HG02763 (cell line): ENCODE results near the gene GNAL.
A peak's percentile ranks its signal among the peaks of the same experiment; 100 is the strongest.
"Not testable (repeated sequence)": the region's sequence is repeated elsewhere in the genome, so short reads cannot be mapped to it uniquely, and the experiment has no call there.

Source experiments
- ATAC-seq: cut with Tn5 transposase; IDR thresholded peaks from one replicate; pipeline ENCODE4 v1.9.1; 2021; ENCODE audit warnings: mild to moderate bottlenecking, moderate library complexity; ENCODE audit not compliant: unreplicated experiment

GNAL gene

GRCh38 chr18:11669271-11669947, 19.7 kb upstream of the GNAL start:
- no peak for ATAC-seq

DNA sequence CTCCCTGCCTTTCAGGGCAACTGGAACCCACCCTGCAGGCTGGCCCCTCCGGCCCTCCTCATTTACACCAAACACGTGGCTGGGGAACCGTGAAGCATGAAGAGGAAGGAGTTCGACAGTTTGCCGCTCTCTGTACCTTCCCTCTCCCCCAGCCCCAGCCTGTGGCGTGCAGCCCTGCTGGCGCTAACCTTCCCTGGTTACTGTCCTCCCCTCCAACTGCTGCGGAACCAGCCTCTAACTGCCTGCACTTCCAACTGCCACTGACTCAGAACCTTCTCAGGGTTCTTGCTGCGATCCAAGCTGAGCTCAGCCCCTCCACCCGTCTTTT, 19.2 kb upstream of the GNAL start:
- ATAC-seq = no peak

GRCh38 chr18:11671156-11671555, 17.9 kb upstream of the GNAL start:
- no peak for ATAC-seq

- no peak for ATAC-seq
These were observed 16.9 kb upstream of the GNAL start for GRCh38 chr18:11672198-11672597.

DNA sequence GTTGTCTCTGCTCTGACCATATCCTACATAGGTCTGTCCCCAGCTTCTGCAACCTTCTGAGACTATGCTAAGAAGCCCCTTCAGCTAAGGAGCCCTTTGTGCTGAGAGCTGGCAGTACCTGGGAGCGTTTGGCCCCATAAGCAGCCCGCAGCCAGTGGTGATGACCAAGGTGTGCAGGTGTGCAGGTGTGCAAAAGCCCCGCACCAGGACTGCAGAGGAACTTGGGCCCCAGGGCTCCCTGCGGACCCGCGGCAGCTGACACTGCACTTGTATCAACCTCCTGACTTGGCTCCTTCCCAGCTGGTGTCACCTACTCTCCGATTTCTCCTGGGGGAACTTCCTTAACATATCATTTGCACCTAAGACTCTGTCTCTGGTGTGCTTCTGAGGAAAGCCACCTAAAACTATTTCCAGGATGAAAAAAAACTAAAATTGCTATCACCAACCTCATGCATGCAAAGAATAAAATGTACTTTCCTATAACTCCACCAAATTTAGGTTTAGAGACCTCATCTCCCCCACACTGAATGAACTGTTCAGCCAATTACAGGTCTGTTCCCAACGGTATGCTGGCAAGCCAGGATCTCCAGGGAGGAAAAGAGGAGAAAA, 16.1 kb upstream of the GNAL start:
- ATAC-seq = no peak

DNA sequence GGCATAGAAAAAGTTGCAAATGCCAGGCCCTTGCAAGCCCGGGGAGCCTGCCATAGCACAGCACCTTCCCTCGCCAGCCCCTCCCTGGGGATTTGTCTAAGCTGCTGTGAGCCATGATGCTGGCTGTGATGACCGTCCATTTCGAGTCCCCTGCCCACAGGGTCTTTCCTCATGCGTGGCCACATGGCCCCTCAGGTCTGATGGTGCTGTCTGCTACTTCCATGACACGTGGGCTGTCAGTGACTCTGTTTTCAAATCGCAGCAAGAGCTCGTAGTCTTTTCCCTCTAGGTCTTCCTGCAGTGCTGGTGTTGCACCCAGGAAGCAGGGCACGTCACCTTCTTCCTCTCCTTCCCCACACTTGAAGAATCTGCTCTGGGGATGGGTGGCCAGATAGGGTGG, 15.5 kb upstream of the GNAL start:
- no peak for ATAC-seq

- ATAC-seq = no peak
These were observed 14.9 kb upstream of the GNAL start for GRCh38 chr18:11674119-11674518.

GRCh38 chr18:11676386-11676785, 12.7 kb upstream of the GNAL start:
- ATAC-seq = no peak

DNA sequence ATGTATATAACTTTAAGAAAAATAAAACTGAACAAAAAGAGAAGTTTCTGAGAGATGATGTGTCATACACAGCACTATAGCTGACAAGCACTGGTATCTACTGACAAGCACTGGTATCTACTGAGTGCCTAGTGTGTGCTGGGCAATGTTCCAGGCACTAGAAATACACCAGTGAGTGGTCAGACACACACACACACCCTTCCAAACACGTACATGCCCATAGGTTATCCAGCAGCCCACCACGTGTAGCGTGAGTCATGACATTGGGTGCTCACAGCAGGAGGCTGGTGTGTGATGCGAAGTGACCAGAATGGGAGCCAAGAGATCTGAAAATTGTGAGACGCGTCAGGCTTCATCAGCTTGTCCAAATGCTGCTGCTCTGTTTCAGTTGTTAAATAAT, 12.2 kb upstream of the GNAL start:
- ATAC-seq = no peak

DNA sequence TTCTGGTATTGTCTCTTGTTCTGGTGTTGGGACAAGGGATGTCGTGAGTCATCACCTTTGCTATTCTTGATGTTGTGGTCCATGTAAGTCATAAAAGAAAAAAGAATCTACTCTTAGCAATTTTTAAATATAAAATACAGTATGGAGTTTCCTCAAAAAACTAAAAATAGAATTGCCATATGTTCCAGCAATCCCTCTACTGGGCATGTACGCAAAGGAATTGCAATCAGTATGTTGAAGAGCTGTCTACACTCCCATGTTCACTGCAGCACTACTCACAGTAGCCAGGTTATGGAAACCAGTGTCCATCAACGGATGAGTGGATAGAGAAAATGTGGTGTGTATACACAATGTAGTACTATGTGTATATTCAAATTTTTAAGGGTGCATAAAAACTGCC, 10.9 kb upstream of the GNAL start:
- no peak for ATAC-seq

- ATAC-seq = peak; percentile 34
These were observed 853 bp downstream of the GNAL start for GRCh38 chr18:11689669-11690565.

DNA sequence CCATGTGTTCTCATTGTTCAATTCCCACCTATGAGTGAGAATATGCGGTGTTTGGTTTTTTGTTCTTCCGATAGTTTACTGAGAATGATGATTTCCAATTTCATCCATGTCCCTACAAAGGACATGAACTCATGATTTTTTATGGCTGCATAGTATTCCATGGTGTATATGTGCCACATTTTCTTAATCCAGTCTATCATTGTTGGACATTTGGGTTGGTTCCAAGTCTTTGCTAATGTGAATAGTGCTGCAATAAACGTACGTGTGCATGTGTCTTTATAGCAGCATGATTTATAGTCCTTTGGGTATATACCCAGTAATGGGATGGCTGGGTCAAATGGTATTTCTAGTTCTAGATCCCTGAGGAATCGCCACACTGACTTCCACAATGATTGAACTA, 1.6 kb downstream of the GNAL start:
- not testable (repeated sequence) for ATAC-seq

GRCh38 chr18:11695736-11696135, 6.7 kb downstream of the GNAL start:
- ATAC-seq = no peak

- ATAC-seq = no peak
These were observed 7.4 kb downstream of the GNAL start for GRCh38 chr18:11696451-11696850.

DNA sequence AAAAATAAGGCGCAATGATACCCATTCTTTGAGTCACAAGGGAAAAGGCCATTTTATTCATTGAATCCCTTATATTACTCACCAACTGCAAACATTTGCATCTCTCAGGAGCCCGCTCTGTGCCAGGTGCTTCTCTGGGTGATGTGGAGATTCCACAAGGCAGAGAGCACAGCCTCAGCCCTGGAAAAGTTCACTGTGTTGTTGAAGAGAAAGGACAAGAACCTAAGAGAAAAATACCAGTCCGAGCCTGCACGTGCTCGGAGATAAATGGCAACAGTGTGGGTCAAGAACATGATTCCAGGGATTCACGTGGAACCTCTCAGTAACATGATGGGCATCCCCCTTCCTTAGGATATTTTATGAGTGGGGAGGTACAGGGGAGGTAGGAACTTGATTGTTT, 11.8 kb downstream of the GNAL start:
- no peak for ATAC-seq

DNA sequence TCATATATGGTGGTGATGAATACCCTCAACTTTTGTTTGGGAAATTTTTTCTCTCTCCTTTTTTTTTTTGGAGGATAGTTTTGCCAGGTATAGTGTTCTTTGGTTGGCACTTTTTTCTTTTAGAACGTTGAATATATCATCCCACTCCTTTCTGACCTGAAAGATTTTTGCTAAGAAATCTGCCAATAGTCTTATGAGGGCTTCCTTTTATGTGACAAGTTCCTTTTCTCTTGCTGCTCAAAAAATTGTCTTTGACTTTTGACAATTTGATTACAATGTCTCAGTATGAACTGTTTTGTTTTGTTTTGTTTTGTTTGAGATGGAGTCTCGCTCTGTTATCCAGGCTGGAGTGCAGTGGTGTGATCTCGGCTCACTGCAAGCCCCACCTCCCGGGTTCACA, 21.5 kb downstream of the GNAL start:
- ATAC-seq = no peak

DNA sequence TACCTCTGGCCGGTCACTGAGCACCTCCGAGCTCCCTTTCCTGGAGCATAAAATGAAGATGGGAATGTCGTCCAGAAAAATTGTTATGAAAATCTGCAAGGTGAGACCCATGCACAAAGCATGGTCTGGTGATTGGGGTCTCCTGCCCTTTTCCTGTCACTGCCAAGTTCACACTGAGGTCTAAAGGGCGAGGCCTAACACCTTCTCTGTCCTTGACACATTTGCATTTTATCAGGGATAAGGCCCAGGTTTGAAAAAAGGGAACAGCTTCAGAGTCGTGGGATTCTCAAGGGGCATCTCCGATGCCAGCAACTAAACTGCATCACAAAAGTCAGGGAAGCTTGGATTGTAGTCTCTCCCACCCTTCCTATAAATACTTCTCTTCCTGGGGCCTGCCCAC, 24.7 kb downstream of the GNAL start:
- ATAC-seq = no peak

- ATAC-seq = no peak
These were observed 25.3 kb downstream of the GNAL start for GRCh38 chr18:11714244-11714918.

- ATAC-seq = not testable (repeated sequence)
These were observed 27.8 kb downstream of the GNAL start for GRCh38 chr18:11716767-11717315.

GRCh38 chr18:11719050-11719449, 30.0 kb downstream of the GNAL start:
- no peak for ATAC-seq

DNA sequence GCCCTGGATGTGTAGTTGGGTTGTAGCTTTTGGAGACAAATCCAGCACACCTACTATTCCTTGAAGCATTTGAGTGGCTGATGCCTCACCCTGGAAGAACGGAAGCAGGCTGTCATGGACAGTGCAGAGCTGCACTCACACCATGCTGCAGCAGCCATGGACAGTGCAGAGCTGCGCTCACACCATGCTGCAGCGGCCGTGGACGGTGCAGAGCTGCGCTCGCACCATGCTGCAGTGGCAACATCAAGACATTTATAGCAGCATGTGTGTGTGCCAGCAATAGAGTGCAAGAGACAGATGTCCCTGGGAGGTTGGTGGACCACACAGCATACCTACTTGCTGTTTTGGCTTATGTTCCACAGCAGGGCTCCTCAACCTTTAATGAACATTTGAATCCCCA, 30.6 kb downstream of the GNAL start:
- no peak for ATAC-seq
